PC-3 (cell line): ENCODE data around the gene HDAC4.

Source experiments
- EZH2 ChIP-seq: fragments of 300-600 bp; sonication (generic); IDR thresholded peaks from one replicate; pipeline ENCODE4 v1.6.1; 2017; ENCODE audit warnings: antibody characterized with exemption, mild to moderate bottlenecking, low read length; ENCODE audit not compliant: unreplicated experiment
- TF ChIP-seq, protein P1 (sequence below): fragments of 300-600 bp; sonication (generic); conservative IDR thresholded peaks from 2 replicates; pipeline ENCODE4 v1.5.1; 2017; ENCODE audit warnings: antibody characterized with exemption, low read depth, mild to moderate bottlenecking, low read length

DNA sequence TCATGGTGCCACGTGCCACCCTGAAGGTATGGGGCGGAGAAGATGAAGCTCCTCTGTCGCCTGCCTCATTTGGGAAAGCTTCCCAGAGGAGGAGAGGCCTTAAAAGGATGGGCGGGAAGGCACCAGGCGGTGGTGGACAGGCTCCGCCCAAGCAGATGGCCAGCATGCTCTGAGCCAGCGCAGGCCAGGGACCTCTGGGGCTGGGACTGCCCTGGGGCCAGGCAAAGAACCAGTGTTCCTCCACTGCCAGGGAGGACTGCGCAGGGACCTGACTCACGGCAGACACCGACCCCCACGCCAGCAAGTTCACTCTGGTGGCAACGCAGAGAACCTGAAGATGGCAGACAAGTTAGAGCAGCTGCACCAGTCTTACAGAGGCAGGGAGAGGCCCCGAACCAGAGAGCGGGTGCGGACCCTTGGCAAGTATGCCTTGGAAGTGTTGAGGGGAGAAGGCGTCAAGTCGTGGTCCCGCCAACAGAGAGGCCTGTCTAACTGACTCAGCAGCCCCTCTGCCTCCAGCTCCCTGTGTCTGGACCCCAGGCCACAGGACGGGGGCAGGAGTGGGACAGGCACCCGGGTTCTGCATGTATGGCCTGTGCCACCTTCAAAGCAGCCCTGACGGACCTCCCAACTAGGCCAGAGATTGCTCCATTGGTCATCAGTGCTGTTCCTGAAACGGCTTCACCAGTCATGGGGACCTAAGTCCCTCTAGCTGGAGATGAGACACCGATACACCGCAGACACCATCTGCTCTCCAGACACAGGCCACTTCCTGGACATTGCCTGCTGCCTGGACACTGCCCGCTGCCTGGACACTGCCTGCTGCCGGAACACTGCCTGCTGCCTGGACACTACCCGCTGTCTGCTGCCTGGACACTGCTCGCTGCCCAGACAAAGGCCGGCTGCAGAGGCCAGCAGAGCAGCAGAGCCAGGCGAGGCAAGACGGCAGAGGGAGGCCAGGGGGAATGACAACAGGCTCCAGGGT is 124.7 kb downstream of the HDAC4 start:
- TF ChIP-seq EZH2: no peak
- TF ChIP-seq, protein P1, sequence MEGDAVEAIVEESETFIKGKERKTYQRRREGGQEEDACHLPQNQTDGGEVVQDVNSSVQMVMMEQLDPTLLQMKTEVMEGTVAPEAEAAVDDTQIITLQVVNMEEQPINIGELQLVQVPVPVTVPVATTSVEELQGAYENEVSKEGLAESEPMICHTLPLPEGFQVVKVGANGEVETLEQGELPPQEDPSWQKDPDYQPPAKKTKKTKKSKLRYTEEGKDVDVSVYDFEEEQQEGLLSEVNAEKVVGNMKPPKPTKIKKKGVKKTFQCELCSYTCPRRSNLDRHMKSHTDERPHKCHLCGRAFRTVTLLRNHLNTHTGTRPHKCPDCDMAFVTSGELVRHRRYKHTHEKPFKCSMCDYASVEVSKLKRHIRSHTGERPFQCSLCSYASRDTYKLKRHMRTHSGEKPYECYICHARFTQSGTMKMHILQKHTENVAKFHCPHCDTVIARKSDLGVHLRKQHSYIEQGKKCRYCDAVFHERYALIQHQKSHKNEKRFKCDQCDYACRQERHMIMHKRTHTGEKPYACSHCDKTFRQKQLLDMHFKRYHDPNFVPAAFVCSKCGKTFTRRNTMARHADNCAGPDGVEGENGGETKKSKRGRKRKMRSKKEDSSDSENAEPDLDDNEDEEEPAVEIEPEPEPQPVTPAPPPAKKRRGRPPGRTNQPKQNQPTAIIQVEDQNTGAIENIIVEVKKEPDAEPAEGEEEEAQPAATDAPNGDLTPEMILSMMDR: no peak
